GM06990 (cell line): ENCODE data around the gene GPR137C.

ENCODE experiments used
- DNase-seq: peaks from one replicate; pipeline ENCODE4 v3.0.0-alpha.2; 2011; ENCODE audit not compliant: insufficient read length; ENCODE audit errors: extremely low read depth
- H3K27me3 ChIP-seq: replicated peaks from 2 replicates; pipeline ENCODE4 v1.6.0; 2011; ENCODE audit warnings: low read length; ENCODE audit not compliant: control insufficient read depth, insufficient read depth
- H3K36me3 ChIP-seq: 2 replicates; pipeline ENCODE4 v1.5.1; 2011; ENCODE audit warnings: low read length; ENCODE audit not compliant: control insufficient read depth, insufficient read depth
- H3K4me3 ChIP-seq: replicated peaks from 2 replicates; pipeline ENCODE4 v1.5.1; 2011; ENCODE audit warnings: low read depth, mild to moderate bottlenecking, control low read depth, low read length
- TF ChIP-seq, protein P1 (sequence below): IDR thresholded peaks from 2 replicates; pipeline ENCODE4 v1.5.1; 2011; ENCODE audit warnings: low read length, control low read depth, mild to moderate bottlenecking, inconsistent platforms; ENCODE audit not compliant: insufficient read depth, poor library complexity, severe bottlenecking

The GPR137C gene

GRCh38 chr14:52656905-52657304 lies 104.3 kb downstream of the GPR137C start:
- no peak for DNase-seq
- TF ChIP-seq, protein P1, sequence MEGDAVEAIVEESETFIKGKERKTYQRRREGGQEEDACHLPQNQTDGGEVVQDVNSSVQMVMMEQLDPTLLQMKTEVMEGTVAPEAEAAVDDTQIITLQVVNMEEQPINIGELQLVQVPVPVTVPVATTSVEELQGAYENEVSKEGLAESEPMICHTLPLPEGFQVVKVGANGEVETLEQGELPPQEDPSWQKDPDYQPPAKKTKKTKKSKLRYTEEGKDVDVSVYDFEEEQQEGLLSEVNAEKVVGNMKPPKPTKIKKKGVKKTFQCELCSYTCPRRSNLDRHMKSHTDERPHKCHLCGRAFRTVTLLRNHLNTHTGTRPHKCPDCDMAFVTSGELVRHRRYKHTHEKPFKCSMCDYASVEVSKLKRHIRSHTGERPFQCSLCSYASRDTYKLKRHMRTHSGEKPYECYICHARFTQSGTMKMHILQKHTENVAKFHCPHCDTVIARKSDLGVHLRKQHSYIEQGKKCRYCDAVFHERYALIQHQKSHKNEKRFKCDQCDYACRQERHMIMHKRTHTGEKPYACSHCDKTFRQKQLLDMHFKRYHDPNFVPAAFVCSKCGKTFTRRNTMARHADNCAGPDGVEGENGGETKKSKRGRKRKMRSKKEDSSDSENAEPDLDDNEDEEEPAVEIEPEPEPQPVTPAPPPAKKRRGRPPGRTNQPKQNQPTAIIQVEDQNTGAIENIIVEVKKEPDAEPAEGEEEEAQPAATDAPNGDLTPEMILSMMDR, result no peak
- Histone ChIP-seq H3K4me3 (no peak overlapping the region), H3K36me3 (peaks cover 2% of the 10 kb centered on the region; the same call in 1 of the 2 replicates), H3K27me3 (no peaks in the 10 kb centered on the region)

DNA sequence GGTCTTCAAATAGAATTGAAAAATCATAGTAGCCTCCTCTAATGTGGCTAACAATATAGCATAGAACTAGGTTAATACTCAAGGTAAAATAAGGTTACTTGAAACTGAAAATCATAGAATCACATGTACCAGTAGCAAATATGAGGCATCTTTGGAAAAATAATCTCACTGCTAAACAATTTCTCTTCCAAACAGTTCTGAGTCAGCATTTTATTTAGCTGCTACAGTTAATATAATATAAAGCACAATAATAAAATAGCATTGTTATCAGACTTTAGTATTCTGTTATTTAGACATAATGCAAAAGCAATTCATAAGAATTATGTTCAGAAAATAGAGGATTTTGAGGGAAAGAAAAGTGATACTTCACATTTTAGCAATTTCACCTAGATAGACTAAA lies 107.7 kb downstream of the GPR137C start:
- no peak overlapping the region for H3K4me3 ChIP-seq
- H3K36me3 ChIP-seq, result peaks cover 2% of the 10 kb centered on the region; the same call in 1 of the 2 replicates
- TF ChIP-seq, protein P1, result no peak
- no peak for DNase-seq
- H3K27me3 ChIP-seq, result no peaks in the 10 kb centered on the region

- no peak for DNase-seq
- H3K27me3 ChIP-seq, result no peaks in the 10 kb centered on the region
- TF ChIP-seq, protein P1, result no peak
- no peak overlapping the region for H3K4me3 ChIP-seq
- peaks cover 2% of the 10 kb centered on the region; the same call in 1 of the 2 replicates for H3K36me3 ChIP-seq
Measured at GRCh38 chr14:52660832-52661231, 108.2 kb downstream of the GPR137C start.

DNA sequence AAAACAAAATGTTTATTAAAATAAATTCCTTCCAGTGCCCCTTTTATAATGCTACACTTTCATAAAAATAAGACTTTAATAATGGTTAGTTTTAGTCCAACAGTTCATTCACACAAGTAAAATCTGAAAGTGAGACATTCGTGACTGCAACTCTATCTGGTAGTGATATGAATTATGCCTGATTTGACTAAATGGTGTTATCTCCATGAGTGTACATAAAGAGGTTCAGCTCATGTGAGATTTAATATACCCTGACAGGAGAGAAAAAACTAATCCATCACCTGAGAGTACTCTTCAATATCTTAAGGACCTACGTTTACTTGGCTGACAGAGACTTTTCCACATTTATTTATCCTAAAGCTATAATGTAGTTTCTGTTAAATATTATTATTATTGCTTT lies 108.7 kb downstream of the GPR137C start:
- no peak for DNase-seq
- Histone ChIP-seq H3K4me3 (no peak overlapping the region), H3K27me3 (no peaks in the 10 kb centered on the region), H3K36me3 (peaks cover 2% of the 10 kb centered on the region; the same call in 1 of the 2 replicates)
- TF ChIP-seq, protein P1, result no peak

DNA sequence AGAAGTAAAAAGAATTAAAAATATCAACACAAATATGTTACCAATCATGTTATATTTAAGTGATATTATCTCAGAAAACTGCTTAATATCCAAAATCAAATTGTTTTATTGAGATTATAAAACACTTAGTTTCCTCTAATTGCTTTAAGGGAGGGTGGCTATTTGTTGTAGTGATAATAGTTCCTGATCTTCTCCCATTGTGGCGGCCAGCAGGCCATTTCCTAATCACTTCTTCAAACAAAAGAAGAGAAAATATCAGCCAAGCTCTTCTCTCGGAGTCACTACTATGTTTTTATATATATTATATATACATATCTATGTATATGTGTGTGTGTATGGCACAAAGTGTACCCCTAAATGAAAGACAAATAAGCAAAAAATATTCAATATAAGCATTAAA lies 111.2 kb downstream of the GPR137C start:
- no peaks in the 10 kb centered on the region for H3K36me3 ChIP-seq
- H3K27me3 ChIP-seq, result no peaks in the 10 kb centered on the region
- no peak overlapping the region for H3K4me3 ChIP-seq
- TF ChIP-seq, protein P1, result no peak
- DNase-seq, result no peak

DNA sequence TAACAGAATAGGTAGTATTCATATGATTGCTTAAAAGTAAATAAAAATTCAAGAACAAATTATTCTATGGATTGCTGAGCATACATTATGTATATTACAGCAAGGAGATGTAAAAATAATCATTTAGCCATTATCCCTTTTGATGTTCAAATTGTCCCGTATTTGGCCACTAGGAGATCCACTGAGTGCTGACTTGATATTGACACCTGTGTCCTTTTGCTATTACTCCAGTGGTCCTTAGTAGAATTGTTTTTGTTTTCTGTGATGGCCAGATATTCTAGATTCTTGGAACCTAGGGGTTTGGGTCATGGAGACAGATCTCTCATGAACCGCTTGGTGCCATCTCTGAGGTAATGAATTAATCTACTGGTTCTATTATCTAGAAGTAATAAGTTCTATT lies 126.0 kb downstream of the GPR137C start:
- H3K36me3 ChIP-seq, result peaks cover 6% of the 10 kb centered on the region
- H3K27me3 ChIP-seq, result no peaks in the 10 kb centered on the region
- H3K4me3 ChIP-seq, result no peak overlapping the region
- TF ChIP-seq, protein P1, result peak; percentile 37
- DNase-seq, result no peak
